Mesothelial cell of epicardium (in vitro differentiated cells): Measurements from ENCODE around the gene CHD6. TPM values are rescaled to one million over a fixed set of nuclear protein-coding genes. Genes with fewer than 3 reads are reported as not detected.
A peak's percentile ranks its signal among the peaks of the same experiment; 100 is the strongest.

ENCODE experiments used
- DNase-seq, 2 experiments: peaks; one replicate each; pipeline ENCODE4 v3.0.0; 2021; ENCODE audit warnings: low spot score in 2 of 2; ENCODE audit not compliant: unreplicated experiment in 2 of 2
- H3K27ac Mint-ChIP-seq: 2 replicates; pipeline ENCODE4 v1.8.0; 2021; ENCODE audit warnings: mixed read lengths
- H3K27me3 Mint-ChIP-seq: 2 replicates; pipeline ENCODE4 v1.8.0; 2021; ENCODE audit warnings: low read depth, mixed read lengths
- H3K36me3 Mint-ChIP-seq: 2 replicates; pipeline ENCODE4 v1.8.0; 2021; ENCODE audit warnings: mixed read lengths
- H3K4me1 Mint-ChIP-seq: 2 replicates; pipeline ENCODE4 v1.8.0; 2021; ENCODE audit warnings: mixed read lengths
- H3K4me3 Mint-ChIP-seq: 2 replicates; pipeline ENCODE4 v1.8.0; 2021; ENCODE audit warnings: mild to moderate bottlenecking, moderate library complexity, mixed read lengths
- H3K9me3 Mint-ChIP-seq: 2 replicates; pipeline ENCODE4 v1.8.0; 2021; ENCODE audit warnings: mixed read lengths
- CTCF ChIP-seq: fragments of 200-600 bp; sonication (generic); IDR thresholded peaks from one replicate; pipeline ENCODE4 v1.5.0; 2021; ENCODE audit warnings: antibody characterized with exemption; ENCODE audit not compliant: unreplicated experiment
- total RNA-seq: library from RNA; stranded (reverse); gene quantifications from 3 replicates; pipeline ENCODE4 v1.2.1, GENCODE V29; 2021

Gene CHD6
- total RNA-seq, 1 donor from 2014 or later, result 107 TPM

GRCh38 chr20:41621421-41621820 lies 3.2 kb upstream of the CHD6 start:
- Mint-ChIP-seq H3K36me3 (no peaks in the 10 kb centered on the region), H3K9me3 (no peaks in the 10 kb centered on the region), H3K27ac (no peak overlapping the region), H3K4me1 (peaks cover 13% of the 10 kb centered on the region), H3K27me3 (peaks cover 10% of the 10 kb centered on the region), H3K4me3 (no peak overlapping the region)
- DNase-seq, result no peak
- no peak for TF ChIP-seq CTCF

GRCh38 chr20:41619360-41620100 lies 1.4 kb upstream of the CHD6 start:
- Mint-ChIP-seq H3K4me1 (peaks cover 31% of the 10 kb centered on the region), H3K27ac (peak overlapping the region; percentile 11)
- no peak for DNase-seq

GRCh38 chr20:41618807-41619311 lies 682 bp upstream of the CHD6 start:
- TF ChIP-seq CTCF, result no peak
- Mint-ChIP-seq H3K27ac (peak overlapping the region; percentile 11), H3K27me3 (peaks cover 10% of the 10 kb centered on the region), H3K4me1 (peaks cover 37% of the 10 kb centered on the region), H3K4me3 (peak overlapping the region; percentile 85), H3K9me3 (no peaks in the 10 kb centered on the region), H3K36me3 (no peaks in the 10 kb centered on the region)
- peak in 1 of 2 experiments; percentile 25 for DNase-seq

More at GRCh38 chr20:41619360-41620100, 1.4 kb upstream of the CHD6 start:
- Mint-ChIP-seq H3K27me3 (peaks cover 10% of the 10 kb centered on the region), H3K4me3 (peak overlapping the region; percentile 85), H3K9me3 (no peaks in the 10 kb centered on the region), H3K36me3 (no peaks in the 10 kb centered on the region)
- TF ChIP-seq CTCF, result no peak

- Mint-ChIP-seq H3K9me3 (no peaks in the 10 kb centered on the region), H3K27me3 (peaks cover 7% of the 10 kb centered on the region), H3K4me1 (peaks cover 41% of the 10 kb centered on the region), H3K4me3 (peak overlapping the region; percentile 86), H3K27ac (peak overlapping the region; percentile 88), H3K36me3 (no peaks in the 10 kb centered on the region)
- no peak for TF ChIP-seq CTCF
- DNase-seq, result peak in 1 of 2 experiments; percentile 38
These were observed 897 bp downstream of the CHD6 start for GRCh38 chr20:41617059-41617901.

- no peaks in the 10 kb centered on the region for H3K36me3 Mint-ChIP-seq
- peaks cover 46% of the 10 kb centered on the region for H3K4me1 Mint-ChIP-seq
- no peaks in the 10 kb centered on the region for H3K9me3 Mint-ChIP-seq
- DNase-seq, result no peak
- TF ChIP-seq CTCF, result no peak
- H3K27me3 Mint-ChIP-seq, result peaks cover 4% of the 10 kb centered on the region
- peak overlapping the region; percentile 86 for H3K4me3 Mint-ChIP-seq
- no peak overlapping the region for H3K27ac Mint-ChIP-seq
These were observed 1.9 kb downstream of the CHD6 start for GRCh38 chr20:41616228-41616627.
